H9 (cell line): ENCODE results near the gene B4GALT1. TPM values are rescaled to one million over a fixed set of nuclear protein-coding genes. Genes with fewer than 3 reads are reported as not detected.

Experiments
- DNase-seq: peaks from one replicate; pipeline ENCODE4 v3.0.0-alpha.2; 2017
- H2AFZ ChIP-seq: one replicate; pipeline ENCODE4 v1.6.1; 2013; ENCODE audit warnings: mild to moderate bottlenecking, low read length, control low read depth, moderate library complexity
- H2AK5ac ChIP-seq: 2 replicates; pipeline ENCODE4 v1.6.1; 2013; ENCODE audit warnings: low read length, control low read depth, mixed read lengths; ENCODE audit not compliant: insufficient read length
- H2BK120ac ChIP-seq: one replicate; pipeline ENCODE4 v1.6.1; 2013; ENCODE audit warnings: low read depth, mild to moderate bottlenecking, low read length, control low read depth, inconsistent platforms; ENCODE audit not compliant: poor library complexity, severe bottlenecking
- H2BK12ac ChIP-seq: 2 replicates; pipeline ENCODE4 v1.6.1; 2013; ENCODE audit warnings: low read length, control low read depth, mixed read lengths, low read depth; ENCODE audit not compliant: insufficient read length
- H2BK15ac ChIP-seq: 2 replicates; pipeline ENCODE4 v1.6.1; 2013; ENCODE audit warnings: low read depth, low read length, control low read depth
- H2BK20ac ChIP-seq: one replicate; pipeline ENCODE4 v1.6.1; 2013; ENCODE audit warnings: low read depth, mild to moderate bottlenecking, low read length, control low read depth, inconsistent platforms; ENCODE audit not compliant: poor library complexity, severe bottlenecking
- H2BK5ac ChIP-seq: 2 replicates; pipeline ENCODE4 v1.6.1; 2013; ENCODE audit warnings: low read length, control low read depth, mixed read lengths; ENCODE audit not compliant: insufficient read length
- H3K14ac ChIP-seq: 2 replicates; pipeline ENCODE4 v1.6.1; 2013; ENCODE audit warnings: low read length, control low read depth; ENCODE audit not compliant: insufficient read depth
- H3K18ac ChIP-seq: 2 replicates; pipeline ENCODE4 v1.6.1; 2013; ENCODE audit warnings: low read depth, mild to moderate bottlenecking, mixed read lengths, low read length, control low read depth; ENCODE audit not compliant: insufficient read length
- H3K23ac ChIP-seq: 2 replicates; pipeline ENCODE4 v1.6.1; 2013; ENCODE audit warnings: low read length, control low read depth, mixed read lengths, low read depth; ENCODE audit not compliant: insufficient read length
- H3K23me2 ChIP-seq: 2 replicates; pipeline ENCODE4 v1.6.1; 2013; ENCODE audit warnings: low read depth, mild to moderate bottlenecking, mixed read lengths, low read length, control low read depth; ENCODE audit not compliant: insufficient read length, poor library complexity, severe bottlenecking
- H3K27ac ChIP-seq: 2 replicates; pipeline ENCODE4 v1.5.1; 2013; ENCODE audit warnings: low read length, control low read depth, mixed read lengths, low read depth; ENCODE audit not compliant: insufficient read length
- H3K27me3 ChIP-seq: 2 replicates; pipeline ENCODE4 v1.6.1; 2013; ENCODE audit warnings: low read length, control low read depth, inconsistent platforms; ENCODE audit not compliant: insufficient read depth
- H3K4ac ChIP-seq: 2 replicates; pipeline ENCODE4 v1.6.1; 2013; ENCODE audit warnings: low read depth, mild to moderate bottlenecking, control low read depth, inconsistent platforms, low read length, moderate library complexity
- H3K4me1 ChIP-seq: 2 replicates; pipeline ENCODE4 v1.6.1; 2013; ENCODE audit warnings: low read length, control low read depth, inconsistent platforms; ENCODE audit not compliant: insufficient read depth
- H3K4me2 ChIP-seq: 2 replicates; pipeline ENCODE4 v1.6.1; 2013; ENCODE audit warnings: low read length, control low read depth, mixed read lengths; ENCODE audit not compliant: insufficient read length, insufficient read depth
- H3K56ac ChIP-seq: 2 replicates; pipeline ENCODE4 v1.6.1; 2013; ENCODE audit warnings: low read depth, mild to moderate bottlenecking, mixed read lengths, low read length, control low read depth; ENCODE audit not compliant: insufficient read length
- H3K79me1 ChIP-seq: 2 replicates; pipeline ENCODE4 v1.6.1; 2013; ENCODE audit warnings: low read depth, mild to moderate bottlenecking, moderate library complexity, low read length, control low read depth, inconsistent platforms; ENCODE audit not compliant: insufficient read depth, poor library complexity, severe bottlenecking
- H3K79me2 ChIP-seq: 2 replicates; pipeline ENCODE4 v1.6.1; 2013; ENCODE audit warnings: low read length, control low read depth, inconsistent platforms; ENCODE audit not compliant: insufficient read depth
- H3K9ac ChIP-seq: 2 replicates; pipeline ENCODE4 v1.6.1; 2013; ENCODE audit warnings: low read length, control low read depth, mixed read lengths; ENCODE audit not compliant: insufficient read length; ENCODE audit errors: extremely low read depth
- H3K9me3 ChIP-seq: one replicate; pipeline ENCODE4 v1.6.1; 2013; ENCODE audit warnings: low read depth, low read length, inconsistent platforms; ENCODE audit not compliant: control insufficient read depth
- H3T11ph ChIP-seq: one replicate; pipeline ENCODE4 v1.6.1; 2013; ENCODE audit warnings: mild to moderate bottlenecking, low read length, control low read depth, inconsistent platforms
- H4K20me1 ChIP-seq: one replicate; pipeline ENCODE4 v1.6.1; 2013; ENCODE audit not compliant: control insufficient read depth, insufficient read length, insufficient read depth
- H4K5ac ChIP-seq: 2 replicates; pipeline ENCODE4 v1.6.1; 2013; ENCODE audit warnings: low read depth, mild to moderate bottlenecking, mixed read lengths, low read length, control low read depth; ENCODE audit not compliant: insufficient read length
- H4K8ac ChIP-seq: replicated peaks from 2 replicates; pipeline ENCODE4 v1.6.1; 2013; ENCODE audit warnings: low read length, control low read depth, mixed read lengths, low read depth; ENCODE audit not compliant: insufficient read length
- H4K91ac ChIP-seq: 2 replicates; pipeline ENCODE4 v1.6.1; 2013; ENCODE audit warnings: low read depth, mild to moderate bottlenecking, moderate library complexity, mixed read lengths, low read length, control low read depth; ENCODE audit not compliant: insufficient read length
- H3K27ac Mint-ChIP-seq, 3 experiments: 2 replicates in 2 of 3; 3 replicates in 1 of 3; pipeline ENCODE4 v1.8.0; 2020 to 2021; ENCODE audit warnings: mixed read lengths in 3 of 3, mild to moderate bottlenecking in 1 of 3, moderate library complexity in 1 of 3
- H3K27me3 Mint-ChIP-seq: 2 replicates; pipeline ENCODE4 v1.8.0; 2021; ENCODE audit warnings: low read depth, mild to moderate bottlenecking, moderate library complexity, mixed read lengths
- H3K36me3 Mint-ChIP-seq, 3 experiments: 2 replicates in 2 of 3; 3 replicates in 1 of 3; pipeline ENCODE4 v1.8.0; 2020 to 2021; ENCODE audit warnings: low read depth in 3 of 3, mixed read lengths in 3 of 3; ENCODE audit not compliant: insufficient read depth in 1 of 3
- H3K4me1 Mint-ChIP-seq, 2 experiments: 2 replicates each; pipeline ENCODE4 v1.8.0; 2020; ENCODE audit warnings: mixed read lengths in 2 of 2
- H3K4me3 Mint-ChIP-seq, 2 experiments: 2 replicates in 1 of 2; 3 replicates in 1 of 2; pipeline ENCODE4 v1.8.0; 2020 to 2021; ENCODE audit warnings: mild to moderate bottlenecking in 2 of 2, mixed read lengths in 2 of 2, moderate library complexity in 1 of 2
- H3K9me3 Mint-ChIP-seq, 2 experiments: 2 replicates in 1 of 2; 3 replicates in 1 of 2; pipeline ENCODE4 v1.8.0; 2020; ENCODE audit warnings: mild to moderate bottlenecking in 2 of 2, mixed read lengths in 2 of 2, moderate library complexity in 1 of 2
- CTCF ChIP-seq: fragments of 200-600 bp; sonication (generic); conservative IDR thresholded peaks from 3 replicates; pipeline ENCODE4 v1.8.0; 2021; ENCODE audit warnings: antibody characterized with exemption, mild to moderate bottlenecking
- WGBS: extraction: QIAGEN DNeasy Blood & Tissue Kit; methylation state at CpG from one replicate; pipeline ENCODE4 v1.1.7; 2013; ENCODE audit warnings: missing lambda C conversion rate, low lambda C conversion rate, mixed read lengths; ENCODE audit not compliant: insufficient read length; ENCODE audit errors: extremely low coverage; 5-methylcytosine and 5-hydroxymethylcytosine counted together
- total RNA-seq: library from RNA; stranded (reverse); gene quantifications from 2 replicates; pipeline ENCODE4 v1.2.1, GENCODE V29; 2021

B4GALT1 gene
- total RNA-seq, 1 experiment from 2014 or later: 15.3 TPM

GRCh38 chr9:33178972-33179697 is 12.0 kb upstream of the B4GALT1 start:
- no CpG with 5 or more reads among the region's 3 CpGs for WGBS
- H3K18ac ChIP-seq: no peak overlapping the region

More at GRCh38 chr9:33178972-33179697, 12.0 kb upstream of the B4GALT1 start:
- H3K4me3 Mint-ChIP-seq: no peak overlapping the region
- Histone ChIP-seq H2BK20ac (no peak overlapping the region), H3K27me3 (no peaks in the 10 kb centered on the region), H3K4ac (no peak overlapping the region), H3K9me3 (no peaks in the 10 kb centered on the region), H4K20me1 (no peaks in the 10 kb centered on the region), H4K8ac (no peak overlapping the region), H2BK120ac (no peak overlapping the region), H4K5ac (no peak overlapping the region), H3K4me2 (no peak overlapping the region), H3K56ac (no peak overlapping the region), H3K14ac (no peak overlapping the region), H3K23ac (no peak overlapping the region), H2BK12ac (no peak overlapping the region), H3K9ac (no peak overlapping the region), H2BK5ac (no peak overlapping the region), H4K91ac (no peak overlapping the region), H3K79me1 (no peaks in the 10 kb centered on the region), H3K79me2 (no peaks in the 10 kb centered on the region), H3K23me2 (no peaks in the 10 kb centered on the region), H2BK15ac (no peak overlapping the region), H2AK5ac (no peak overlapping the region), H3T11ph (no peak overlapping the region), H3K27ac (no peak overlapping the region), H3K4me1 (no peaks in the 10 kb centered on the region), H2AFZ (no peak overlapping the region)
- H3K27ac Mint-ChIP-seq: no peak overlapping the region
- no peak for DNase-seq
- no peaks in the 10 kb centered on the region; a peak in 1 of 5 replicates for H3K9me3 Mint-ChIP-seq
- peaks cover 6% of the 10 kb centered on the region for H3K27me3 Mint-ChIP-seq
- no peaks in the 10 kb centered on the region; a peak in 1 of 4 replicates for H3K4me1 Mint-ChIP-seq
- TF ChIP-seq CTCF: no peak
- H3K36me3 Mint-ChIP-seq: no peaks in the 10 kb centered on the region
